Panc1 (cell line): ENCODE results near the gene LIN7B. TPM values are rescaled to one million over a fixed set of nuclear protein-coding genes. Genes with fewer than 3 reads are reported as not detected.

ENCODE experiments used
- ATAC-seq: fragments of 200-7000 bp; cut with Tn5 transposase; 2 replicates; pipeline ENCODE4 v1.9.1; 2020; ENCODE audit warnings: mild to moderate bottlenecking, moderate library complexity
- BruUV-seq: library from RNA; stranded (reverse); fragments of 400-500 nt; replicated peaks from 2 replicates; lab custom pipeline; 2021; lab: Mats Ljungman, UMichigan
- CTCF ChIA-PET: fragments of 300-600 bp; sonication (Branson Sonifier 250); formaldehyde crosslinking; loops from one replicate; lab custom pipeline; 2022; ENCODE audit warnings: antibody characterized with exemption; lab: Charles Lee
- POLR2A ChIA-PET: fragments of 300-600 bp; sonication (Branson Sonifier 250); formaldehyde crosslinking; loops from one replicate; lab custom pipeline; 2022; ENCODE audit warnings: antibody characterized with exemption; lab: Charles Lee
- DNase-seq: peaks from one replicate; pipeline ENCODE4 v3.0.0-alpha.2; 2010; ENCODE audit warnings: low read depth, low spot score
- H3K27ac ChIP-seq: 2 replicates; pipeline ENCODE4 v1.5.1; 2011; ENCODE audit warnings: mild to moderate bottlenecking, low read length, inconsistent platforms
- H3K27me3 ChIP-seq: fragments of 200-500 bp; sonication (Bioruptor generic); 2 replicates; pipeline ENCODE4 v1.6.0; 2014; ENCODE audit warnings: low read length, inconsistent platforms; ENCODE audit not compliant: control insufficient read depth, insufficient read depth
- H3K36me3 ChIP-seq: fragments of 200-500 bp; sonication (Bioruptor generic); 2 replicates; pipeline ENCODE4 v1.5.1; 2014; ENCODE audit warnings: inconsistent platforms, mild to moderate bottlenecking, low read length, moderate library complexity; ENCODE audit not compliant: control insufficient read depth, insufficient read depth
- H3K4me1 ChIP-seq: 2 replicates; pipeline ENCODE4 v1.5.1; 2011; ENCODE audit warnings: inconsistent platforms, mild to moderate bottlenecking, low read length, moderate library complexity; ENCODE audit not compliant: control insufficient read depth, insufficient read depth
- H3K4me3 ChIP-seq, 2 experiments: 2 replicates each; pipeline ENCODE4 v1.5.1; 2011 to 2012; ENCODE audit warnings: low read depth in 2 of 2, low read length in 2 of 2, mild to moderate bottlenecking in 2 of 2, inconsistent platforms in 1 of 2, moderate library complexity in 1 of 2
- H3K9me3 ChIP-seq: fragments of 200-500 bp; sonication (Bioruptor generic); 2 replicates; pipeline ENCODE4 v1.5.1; 2014; ENCODE audit warnings: low read depth, mild to moderate bottlenecking, inconsistent platforms, low read length, moderate library complexity; ENCODE audit not compliant: control insufficient read depth, insufficient read depth
- POLR2AphosphoS5 ChIP-seq: IDR thresholded peaks from 2 replicates; pipeline ENCODE4 v1.6.1; 2012; ENCODE audit warnings: mild to moderate bottlenecking, low read depth, low read length, moderate library complexity
- REST ChIP-seq, 2 experiments: IDR thresholded peaks; 2 replicates each; pipeline ENCODE4 v1.6.1; 2011 to 2012; ENCODE audit warnings: low read depth in 2 of 2, control low read depth in 1 of 2, low read length in 1 of 2, mild to moderate bottlenecking in 1 of 2, moderate library complexity in 1 of 2; ENCODE audit not compliant: insufficient read depth in 1 of 2
- SIN3A ChIP-seq: IDR thresholded peaks from 2 replicates; pipeline ENCODE4 v1.6.1; 2012; ENCODE audit warnings: low read depth, mild to moderate bottlenecking, low read length, moderate library complexity, borderline replicate concordance; ENCODE audit not compliant: insufficient read depth
- TCF7L2 ChIP-seq: IDR thresholded peaks from 2 replicates; pipeline ENCODE4 v1.6.1; 2011; ENCODE audit warnings: mild to moderate bottlenecking, low read depth, low read length, inconsistent platforms
- in situ Hi-C: cut with HindIII; loops from 2 replicates; pipeline ENCODE4 v1.10.0; 2016; ENCODE audit warnings: low sequenced_read_pairs, low pct_unique_long_range_greater_than_20kb
- intact Hi-C: fragments of 100-400 bp; cut with micrococcal nuclease; formaldehyde crosslinking; loops from one replicate; pipeline ENCODE4 v1.10.0; 2022; ENCODE audit not compliant: unreplicated experiment
- total RNA-seq: library from RNA; stranded (reverse); gene quantifications from one replicate; pipeline ENCODE4 v1.2.1, GENCODE V29; 2021; ENCODE audit not compliant: unreplicated experiment
- TF ChIP-seq, protein P1 (sequence below): fragments of 450-650 bp; IDR thresholded peaks from 2 replicates; pipeline ENCODE4 v1.5.1; 2017; ENCODE audit warnings: mild to moderate bottlenecking

Gene LIN7B
- total RNA-seq, 1 experiment from 2014 or later, result 6.4 TPM

DNA sequence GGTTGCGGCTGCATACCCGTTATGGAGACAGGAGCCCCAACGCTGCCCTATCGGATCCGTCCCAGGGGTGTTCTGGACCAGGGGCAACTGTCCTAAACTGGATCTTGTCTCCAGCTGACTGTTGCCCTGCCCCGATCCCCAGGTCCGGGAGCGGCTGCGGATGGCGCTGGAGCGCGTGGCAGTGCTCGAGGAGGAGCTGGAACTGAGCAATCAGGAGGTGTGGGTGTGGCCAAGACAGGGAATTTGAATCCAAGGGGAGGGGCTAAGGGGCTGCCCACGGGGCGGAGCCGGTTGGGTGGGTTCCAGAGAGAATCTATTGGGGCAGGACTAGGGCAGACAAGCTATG is 15.0 kb downstream of the LIN7B start:
- Histone ChIP-seq H3K27me3 (no peaks in the 10 kb centered on the region), H3K4me1 (0 out of 2 replicates have a peak, but pooled peaks cover 3% of the 10 kb centered on the region), H3K9me3 (no peaks in the 10 kb centered on the region), H3K36me3 (no peaks in the 10 kb centered on the region), H3K27ac (no peak overlapping the region), H3K4me3 (peak overlapping the region; percentile 39 to 67; a peak in 3 of 4 replicates)
- TF ChIP-seq SIN3A (no peak), TCF7L2 (no peak), REST (IDR thresholded peaks at IDR 0.05; ENCODE audit: insufficient read depth in 1 of 2, low read depth in 2 of 2, low read length in 1 of 2) (no peak), POLR2AphosphoS5 (no peak)
- TF ChIP-seq, protein P1, sequence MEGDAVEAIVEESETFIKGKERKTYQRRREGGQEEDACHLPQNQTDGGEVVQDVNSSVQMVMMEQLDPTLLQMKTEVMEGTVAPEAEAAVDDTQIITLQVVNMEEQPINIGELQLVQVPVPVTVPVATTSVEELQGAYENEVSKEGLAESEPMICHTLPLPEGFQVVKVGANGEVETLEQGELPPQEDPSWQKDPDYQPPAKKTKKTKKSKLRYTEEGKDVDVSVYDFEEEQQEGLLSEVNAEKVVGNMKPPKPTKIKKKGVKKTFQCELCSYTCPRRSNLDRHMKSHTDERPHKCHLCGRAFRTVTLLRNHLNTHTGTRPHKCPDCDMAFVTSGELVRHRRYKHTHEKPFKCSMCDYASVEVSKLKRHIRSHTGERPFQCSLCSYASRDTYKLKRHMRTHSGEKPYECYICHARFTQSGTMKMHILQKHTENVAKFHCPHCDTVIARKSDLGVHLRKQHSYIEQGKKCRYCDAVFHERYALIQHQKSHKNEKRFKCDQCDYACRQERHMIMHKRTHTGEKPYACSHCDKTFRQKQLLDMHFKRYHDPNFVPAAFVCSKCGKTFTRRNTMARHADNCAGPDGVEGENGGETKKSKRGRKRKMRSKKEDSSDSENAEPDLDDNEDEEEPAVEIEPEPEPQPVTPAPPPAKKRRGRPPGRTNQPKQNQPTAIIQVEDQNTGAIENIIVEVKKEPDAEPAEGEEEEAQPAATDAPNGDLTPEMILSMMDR, result no peak
- BruUV-seq, result TSS peak; percentile 74
- ChIA-PET CTCF (no interaction called here), POLR2A (no interaction called here)
- intact Hi-C loops (no loop called here), in situ Hi-C loops (no loop called here)
- DNase-seq (no peak), ATAC-seq (no peak)

- in situ Hi-C loops, result no loop called here
- intact Hi-C loops, result no loop called here
- ChIA-PET POLR2A (no interaction called here), CTCF (interaction anchor here (0.7 kb wide), 1 partner anchor 85 kb away, joined by 14 read pairs; no protein-coding TSS in a partner anchor)
- H3K27me3 ChIP-seq, result no peaks in the 10 kb centered on the region
- no peaks in the 10 kb centered on the region for H3K36me3 ChIP-seq
- H3K9me3 ChIP-seq, result no peaks in the 10 kb centered on the region
- H3K4me3 ChIP-seq, result no peak overlapping the region
- TF ChIP-seq TCF7L2, result no peak
- no peak for DNase-seq
- no peak overlapping the region for H3K27ac ChIP-seq
- 0 out of 2 replicates have a peak, but pooled peaks cover 3% of the 10 kb centered on the region for H3K4me1 ChIP-seq
- BruUV-seq, result no TSS peak
- no peak for ATAC-seq
Observed at GRCh38 chr19:49130325-49130724, 16.2 kb downstream of the LIN7B start.

- ATAC-seq (no peak), DNase-seq (no peak)
- Histone ChIP-seq H3K4me1 (0 out of 2 replicates have a peak, but pooled peaks cover 3% of the 10 kb centered on the region), H3K27me3 (no peaks in the 10 kb centered on the region), H3K4me3 (no peak overlapping the region), H3K9me3 (no peaks in the 10 kb centered on the region), H3K36me3 (no peaks in the 10 kb centered on the region), H3K27ac (no peak overlapping the region)
- BruUV-seq, result no TSS peak
- ChIA-PET POLR2A (no interaction called here), CTCF (interaction anchor here (0.8 kb wide), 1 partner anchor 66 kb away, joined by 7 read pairs; no protein-coding TSS in a partner anchor)
- in situ Hi-C loops, result no loop called here
- intact Hi-C loops, result no loop called here
- no peak for TF ChIP-seq SIN3A
Observed at GRCh38 chr19:49132974-49133609, 18.9 kb downstream of the LIN7B start.
